IMR-90 (cell line): ENCODE results near the gene CDC42BPG. TPM values are rescaled to one million over a fixed set of nuclear protein-coding genes. Genes with fewer than 3 reads are reported as not detected.
A peak's percentile ranks its signal among the peaks of the same experiment; 100 is the strongest.

ENCODE experiments used
- ATAC-seq: fragments of 200-7000 bp; cut with Tn5 transposase; 2 replicates; pipeline ENCODE4 v1.9.1; 2020; ENCODE audit warnings: low read depth, mild to moderate bottlenecking, moderate library complexity
- BruUV-seq: library from RNA; stranded (reverse); fragments of 400-500 nt; replicated peaks from 2 replicates; lab custom pipeline; 2021; lab: Mats Ljungman, UMichigan
- CTCF ChIA-PET: fragments of 300-600 bp; formaldehyde crosslinking; extraction: SDS; loops from one replicate; lab custom pipeline; 2021; ENCODE audit warnings: antibody characterized with exemption; lab: Yijun Ruan, JAX
- POLR2A ChIA-PET: fragments of 300-600 bp; sonication (Branson Sonifier 250); formaldehyde crosslinking; loops from one replicate; lab custom pipeline; 2022; ENCODE audit warnings: antibody characterized with exemption; ENCODE audit not compliant: unreplicated experiment; lab: Charles Lee
- DNase-seq: peaks from one replicate; pipeline ENCODE4 v3.0.0; 2013
- H2AFZ ChIP-seq: replicated peaks from 2 replicates; pipeline ENCODE3; 2013; ENCODE audit warnings: low read length, mild to moderate bottlenecking; ENCODE audit not compliant: poor library complexity
- H2AK5ac ChIP-seq: 2 replicates; pipeline ENCODE4 v1.6.1; 2013; ENCODE audit warnings: low read depth, low read length, inconsistent platforms
- H2AK9ac ChIP-seq: replicated peaks from 2 replicates; pipeline ENCODE3; 2013; ENCODE audit warnings: mild to moderate bottlenecking, low read depth, low read length, moderate library complexity; ENCODE audit not compliant: poor library complexity
- H2BK120ac ChIP-seq: 2 replicates; pipeline ENCODE4 v1.6.1; 2013; ENCODE audit warnings: low read depth, low read length, inconsistent platforms
- H2BK15ac ChIP-seq: 3 replicates; pipeline ENCODE4 v1.6.1; 2013; ENCODE audit warnings: low read depth, low read length, inconsistent platforms
- H2BK20ac ChIP-seq: 2 replicates; pipeline ENCODE4 v1.6.1; 2013; ENCODE audit warnings: low read depth, mild to moderate bottlenecking, inconsistent platforms, low read length, moderate library complexity
- H2BK5ac ChIP-seq: 2 replicates; pipeline ENCODE4 v1.6.1; 2013; ENCODE audit warnings: mild to moderate bottlenecking, low read depth, low read length, inconsistent platforms; ENCODE audit not compliant: poor library complexity, severe bottlenecking
- H3K14ac ChIP-seq: replicated peaks from 2 replicates; pipeline ENCODE4 v1.6.1; 2013; ENCODE audit warnings: low read depth, low read length, inconsistent platforms
- H3K18ac ChIP-seq: 2 replicates; pipeline ENCODE4 v1.6.1; 2013; ENCODE audit warnings: low read depth, low read length, control low read depth
- H3K23ac ChIP-seq: 2 replicates; pipeline ENCODE4 v1.6.1; 2013; ENCODE audit warnings: low read depth, low read length, inconsistent platforms
- H3K27ac ChIP-seq: 2 replicates; pipeline ENCODE4 v1.5.1; 2013; ENCODE audit warnings: mild to moderate bottlenecking, control low read depth, low read length; ENCODE audit not compliant: insufficient read depth
- H3K27me3 ChIP-seq: 2 replicates; pipeline ENCODE4 v1.6.1; 2013; ENCODE audit warnings: low read length; ENCODE audit not compliant: control insufficient read depth, insufficient read depth
- H3K36me3 ChIP-seq: 2 replicates; pipeline ENCODE4 v1.6.1; 2013; ENCODE audit warnings: low read length, mixed read lengths; ENCODE audit not compliant: control insufficient read depth, insufficient read depth
- H3K4ac ChIP-seq: 2 replicates; pipeline ENCODE4 v1.6.1; 2013; ENCODE audit warnings: low read depth, low read length, inconsistent platforms
- H3K4me1 ChIP-seq: 2 replicates; pipeline ENCODE4 v1.6.1; 2013; ENCODE audit warnings: low read length, mixed read lengths; ENCODE audit not compliant: control insufficient read depth, insufficient read depth
- H3K4me2 ChIP-seq: 2 replicates; pipeline ENCODE4 v1.6.1; 2013; ENCODE audit warnings: low read depth, mild to moderate bottlenecking, control low read depth, low read length, moderate library complexity
- H3K4me3 ChIP-seq: 2 replicates; pipeline ENCODE4 v1.5.1; 2013; ENCODE audit warnings: low read depth, mild to moderate bottlenecking, control low read depth, low read length, moderate library complexity; ENCODE audit not compliant: insufficient read depth
- H3K56ac ChIP-seq: 2 replicates; pipeline ENCODE4 v1.6.1; 2013; ENCODE audit warnings: low read length, inconsistent platforms; ENCODE audit not compliant: insufficient read depth; ENCODE audit errors: extremely low read depth
- H3K79me1 ChIP-seq, 2 experiments: 2 replicates each; pipeline ENCODE4 v1.6.1; 2013; ENCODE audit warnings: low read length in 2 of 2, inconsistent platforms in 1 of 2, low read depth in 1 of 2
- H3K9ac ChIP-seq: 2 replicates; pipeline ENCODE4 v1.6.1; 2013; ENCODE audit warnings: low read depth, low read length, control low read depth
- H3K9me1 ChIP-seq: 2 replicates; pipeline ENCODE4 v1.6.1; 2013; ENCODE audit warnings: low read length, inconsistent platforms; ENCODE audit not compliant: insufficient read depth
- H3K9me3 ChIP-seq: 2 replicates; pipeline ENCODE4 v1.6.1; 2013; ENCODE audit warnings: low read length; ENCODE audit not compliant: control insufficient read depth, insufficient read depth
- H4K20me1 ChIP-seq: 2 replicates; pipeline ENCODE4 v1.6.1; 2013; ENCODE audit warnings: low read length, inconsistent platforms; ENCODE audit not compliant: insufficient read depth
- H4K5ac ChIP-seq: 2 replicates; pipeline ENCODE4 v1.6.1; 2013; ENCODE audit warnings: mild to moderate bottlenecking, low read depth, low read length, control low read depth
- H4K8ac ChIP-seq, 2 experiments: 2 replicates each; pipeline ENCODE4 v1.6.1; 2013; ENCODE audit warnings: low read depth in 2 of 2, low read length in 2 of 2, control low read depth in 1 of 2, inconsistent platforms in 1 of 2
- H4K91ac ChIP-seq: 2 replicates; pipeline ENCODE4 v1.6.1; 2013; ENCODE audit warnings: low read depth, low read length, inconsistent platforms; ENCODE audit not compliant: insufficient read depth
- MAFK ChIP-seq: IDR thresholded peaks from 2 replicates; pipeline ENCODE4 v1.6.1; 2012; ENCODE audit warnings: low read depth, low read length, improper control_type of control experiment
- WGBS, 2 experiments: methylation state at CpG; one replicate each; pipeline versions ENCODE4 v1.1.5 to v1.1.7; 2013; ENCODE audit warnings: missing lambda C conversion rate in 2 of 2; ENCODE audit not compliant: insufficient read length in 1 of 2; ENCODE audit errors: extremely low coverage in 2 of 2; 5-methylcytosine and 5-hydroxymethylcytosine counted together
- dilution Hi-C: fragments of 300-500 bp; cut with HindIII; formaldehyde crosslinking; loops from one replicate; pipeline ENCODE4 v1.14.3; 2018; ENCODE audit warnings: low sequenced_read_pairs; ENCODE audit not compliant: unreplicated experiment
- in situ Hi-C: fragments of 300-500 bp; cut with MboI; formaldehyde crosslinking; loops from 3 replicates; pipeline ENCODE4 v1.14.3; 2019; ENCODE audit warnings: low sequenced_read_pairs, inconsistent platforms, mixed read lengths
- intact Hi-C: fragments of 100-400 bp; cut with micrococcal nuclease; formaldehyde crosslinking; loops from 2 replicates; pipeline ENCODE4 v1.10.0; 2022
- polyA plus RNA-seq, 3 experiments: library from polyadenylated mRNA; depleted of rRNA; stranded (reverse); fragments of >200 nt; gene quantifications; 2 replicates each; pipeline ENCODE4 v1.2.3, GENCODE V29; 2012; ENCODE audit warnings: low replicate concordance in 1 of 3
- total RNA-seq: library from RNA; depleted of rRNA; stranded (reverse); fragments of >200 nt; gene quantifications from 2 replicates; pipeline ENCODE4 v1.2.3, GENCODE V29; 2012

CDC42BPG gene
- total and polyA plus RNA-seq, 2 of the 4 experiments (the other 2 are of a cell fraction) = under 0.01 to 0.12 TPM

- Histone ChIP-seq H4K8ac (no peak overlapping the region), H3K27me3 (no peaks in the 10 kb centered on the region), H2BK20ac (no peak overlapping the region), H3K4me1 (peaks cover 49% of the 10 kb centered on the region), H3K4me3 (no peak overlapping the region), H2BK15ac (no peak overlapping the region), H3K14ac (no peak overlapping the region), H2AK5ac (peak overlapping the region; percentile 35; the same call in 1 of the 2 replicates), H3K4ac (no peak overlapping the region), H4K5ac (no peak overlapping the region), H3K79me1 (peaks cover 14 to 73% of the 10 kb centered on the region in 2 experiments; a peak in 3 of 4 replicates), H4K91ac (no peak overlapping the region), H3K18ac (no peak overlapping the region), H3K56ac (no peak overlapping the region), H4K20me1 (peaks cover 90% of the 10 kb centered on the region), H2BK5ac (no peak overlapping the region), H3K27ac (no peak overlapping the region), H2BK120ac (no peak overlapping the region), H3K23ac (peak overlapping the region; percentile 61; the same call in 1 of the 2 replicates), H2AK9ac (no peak overlapping the region), H3K9me3 (no peaks in the 10 kb centered on the region), H3K36me3 (peaks cover 42% of the 10 kb centered on the region), H3K9ac (no peak overlapping the region), H3K4me2 (no peak overlapping the region), H3K9me1 (peaks cover 46% of the 10 kb centered on the region), H2AFZ (no peak overlapping the region)
- WGBS, 2 experiments = 100% methylated on average over 1 of the region's 8 CpGs; no CpG with 5 or more reads in 1 of the 2 experiments
- BruUV-seq = no TSS peak
- ChIA-PET CTCF (interaction anchor here (1.0 kb wide), 1 partner anchor 15 kb away, joined by 4 read pairs; no protein-coding TSS in a partner anchor), POLR2A (no interaction called here)
- dilution Hi-C loops = no loop called here
- DNase-seq (no peak), ATAC-seq (no peak)
- TF ChIP-seq MAFK = no peak
- intact Hi-C loops = no loop called here
- in situ Hi-C loops = no loop called here
These were observed 28.5 kb upstream of the CDC42BPG start for GRCh38 chr11:64872790-64873488.
